H1 (cell line): ENCODE data around the gene LITAF. TPM values are rescaled to one million over a fixed set of nuclear protein-coding genes. Genes with fewer than 3 reads are reported as not detected.

Experiments used
- BACH1 ChIP-seq: IDR thresholded peaks from 2 replicates; pipeline ENCODE4 v1.6.1; 2012; ENCODE audit warnings: low read length, improper control_type of control experiment
- BRCA1 ChIP-seq: IDR thresholded peaks from 2 replicates; pipeline ENCODE4 v1.6.1; 2012; ENCODE audit warnings: low read depth, low read length, improper control_type of control experiment
- CBX8 ChIP-seq: fragments of 300-800, 300-1000 bp; sonication (generic); IDR thresholded peaks from 2 replicates; pipeline ENCODE4 v1.7.1; 2016; ENCODE audit warnings: low read depth, low read length, borderline replicate concordance
- CREB1 ChIP-seq: IDR thresholded peaks from 2 replicates; pipeline ENCODE4 v1.6.1; 2012; ENCODE audit warnings: inconsistent platforms
- HDAC2 ChIP-seq, 2 experiments: fragments of 300-600 bp in 1 of 2; sonication (generic) in 1 of 2; IDR thresholded peaks; 2 replicates each; pipeline ENCODE4 v1.6.1; 2011 to 2012; ENCODE audit warnings: low read depth in 2 of 2, low read length in 2 of 2, mild to moderate bottlenecking in 2 of 2, moderate library complexity in 2 of 2, borderline replicate concordance in 1 of 2, inconsistent platforms in 1 of 2
- POU5F1 ChIP-seq: IDR thresholded peaks from 2 replicates; pipeline ENCODE4 v1.6.1; 2011; ENCODE audit warnings: low read depth, mild to moderate bottlenecking, low read length, moderate library complexity
- RBBP5 ChIP-seq: IDR thresholded peaks from 2 replicates; pipeline ENCODE4 v1.7.1; 2012; ENCODE audit warnings: low read depth, mild to moderate bottlenecking, inconsistent platforms, low read length, moderate library complexity, borderline replicate concordance
- RNF2 ChIP-seq: fragments of 200-900, 300-1000 bp; sonication (generic); IDR thresholded peaks from 2 replicates; pipeline ENCODE4 v1.7.1; 2016; ENCODE audit warnings: borderline replicate concordance, low read depth, mild to moderate bottlenecking, antibody characterized with exemption, low read length; ENCODE audit not compliant: poor library complexity, severe bottlenecking; ENCODE audit errors: missing control alignments
- SUZ12 ChIP-seq: fragments of 200-600 bp; sonication (generic); IDR thresholded peaks from 2 replicates; pipeline ENCODE4 v1.6.1; 2012; ENCODE audit warnings: mild to moderate bottlenecking, inconsistent platforms, low read length, moderate library complexity, mixed read lengths
- TAF1 ChIP-seq: IDR thresholded peaks from 2 replicates; pipeline ENCODE4 v1.6.1; 2011; ENCODE audit warnings: mild to moderate bottlenecking, low read depth, low read length
- TBP ChIP-seq: IDR thresholded peaks from 2 replicates; pipeline ENCODE4 v1.6.1; 2011; ENCODE audit warnings: low read depth, low read length, improper control_type of control experiment
- polyA plus RNA-seq, 7 experiments: library from polyadenylated mRNA; depleted of rRNA in 3 of 7; stranded (reverse) in 5 of 7; unstranded in 2 of 7; fragments of >200 nt in 5 of 7; fragments of 200-250 nt in 2 of 7; gene quantifications; 1 replicate in 5 of 7; 2 replicates in 1 of 7; 4 replicates in 1 of 7; pipeline versions ENCODE4 v1.2.1 to v1.2.3, GENCODE V29; 2011 to 2013; ENCODE audit warnings: missing spikeins in 2 of 7, mixed read lengths in 2 of 7
- total RNA-seq: library from RNA; stranded (reverse); fragmentation: NEBNext Ultra II Directional; extraction: Animal tissue kit (Norgen Biotek cat#: 25700); gene quantifications from 2 replicates; pipeline ENCODE4 v1.2.1, GENCODE V29; 2021
- TF ChIP-seq, protein P1 (sequence below): fragments of 300-600 bp; sonication (generic); IDR thresholded peaks from 2 replicates; pipeline ENCODE4 v1.7.1; 2012; ENCODE audit warnings: low read length, moderate library complexity, mild to moderate bottlenecking, inconsistent platforms; ENCODE audit not compliant: insufficient replicate concordance

The LITAF gene
- total and polyA plus RNA-seq, 2 of the 8 experiments (the other 6 are each of a cell fraction or from before 2014, with no cell fraction given): 165 to 205 TPM

GRCh38 chr16:11601911-11602310 lies 15.2 kb upstream of the LITAF start (continued):
- TF ChIP-seq, protein P1, sequence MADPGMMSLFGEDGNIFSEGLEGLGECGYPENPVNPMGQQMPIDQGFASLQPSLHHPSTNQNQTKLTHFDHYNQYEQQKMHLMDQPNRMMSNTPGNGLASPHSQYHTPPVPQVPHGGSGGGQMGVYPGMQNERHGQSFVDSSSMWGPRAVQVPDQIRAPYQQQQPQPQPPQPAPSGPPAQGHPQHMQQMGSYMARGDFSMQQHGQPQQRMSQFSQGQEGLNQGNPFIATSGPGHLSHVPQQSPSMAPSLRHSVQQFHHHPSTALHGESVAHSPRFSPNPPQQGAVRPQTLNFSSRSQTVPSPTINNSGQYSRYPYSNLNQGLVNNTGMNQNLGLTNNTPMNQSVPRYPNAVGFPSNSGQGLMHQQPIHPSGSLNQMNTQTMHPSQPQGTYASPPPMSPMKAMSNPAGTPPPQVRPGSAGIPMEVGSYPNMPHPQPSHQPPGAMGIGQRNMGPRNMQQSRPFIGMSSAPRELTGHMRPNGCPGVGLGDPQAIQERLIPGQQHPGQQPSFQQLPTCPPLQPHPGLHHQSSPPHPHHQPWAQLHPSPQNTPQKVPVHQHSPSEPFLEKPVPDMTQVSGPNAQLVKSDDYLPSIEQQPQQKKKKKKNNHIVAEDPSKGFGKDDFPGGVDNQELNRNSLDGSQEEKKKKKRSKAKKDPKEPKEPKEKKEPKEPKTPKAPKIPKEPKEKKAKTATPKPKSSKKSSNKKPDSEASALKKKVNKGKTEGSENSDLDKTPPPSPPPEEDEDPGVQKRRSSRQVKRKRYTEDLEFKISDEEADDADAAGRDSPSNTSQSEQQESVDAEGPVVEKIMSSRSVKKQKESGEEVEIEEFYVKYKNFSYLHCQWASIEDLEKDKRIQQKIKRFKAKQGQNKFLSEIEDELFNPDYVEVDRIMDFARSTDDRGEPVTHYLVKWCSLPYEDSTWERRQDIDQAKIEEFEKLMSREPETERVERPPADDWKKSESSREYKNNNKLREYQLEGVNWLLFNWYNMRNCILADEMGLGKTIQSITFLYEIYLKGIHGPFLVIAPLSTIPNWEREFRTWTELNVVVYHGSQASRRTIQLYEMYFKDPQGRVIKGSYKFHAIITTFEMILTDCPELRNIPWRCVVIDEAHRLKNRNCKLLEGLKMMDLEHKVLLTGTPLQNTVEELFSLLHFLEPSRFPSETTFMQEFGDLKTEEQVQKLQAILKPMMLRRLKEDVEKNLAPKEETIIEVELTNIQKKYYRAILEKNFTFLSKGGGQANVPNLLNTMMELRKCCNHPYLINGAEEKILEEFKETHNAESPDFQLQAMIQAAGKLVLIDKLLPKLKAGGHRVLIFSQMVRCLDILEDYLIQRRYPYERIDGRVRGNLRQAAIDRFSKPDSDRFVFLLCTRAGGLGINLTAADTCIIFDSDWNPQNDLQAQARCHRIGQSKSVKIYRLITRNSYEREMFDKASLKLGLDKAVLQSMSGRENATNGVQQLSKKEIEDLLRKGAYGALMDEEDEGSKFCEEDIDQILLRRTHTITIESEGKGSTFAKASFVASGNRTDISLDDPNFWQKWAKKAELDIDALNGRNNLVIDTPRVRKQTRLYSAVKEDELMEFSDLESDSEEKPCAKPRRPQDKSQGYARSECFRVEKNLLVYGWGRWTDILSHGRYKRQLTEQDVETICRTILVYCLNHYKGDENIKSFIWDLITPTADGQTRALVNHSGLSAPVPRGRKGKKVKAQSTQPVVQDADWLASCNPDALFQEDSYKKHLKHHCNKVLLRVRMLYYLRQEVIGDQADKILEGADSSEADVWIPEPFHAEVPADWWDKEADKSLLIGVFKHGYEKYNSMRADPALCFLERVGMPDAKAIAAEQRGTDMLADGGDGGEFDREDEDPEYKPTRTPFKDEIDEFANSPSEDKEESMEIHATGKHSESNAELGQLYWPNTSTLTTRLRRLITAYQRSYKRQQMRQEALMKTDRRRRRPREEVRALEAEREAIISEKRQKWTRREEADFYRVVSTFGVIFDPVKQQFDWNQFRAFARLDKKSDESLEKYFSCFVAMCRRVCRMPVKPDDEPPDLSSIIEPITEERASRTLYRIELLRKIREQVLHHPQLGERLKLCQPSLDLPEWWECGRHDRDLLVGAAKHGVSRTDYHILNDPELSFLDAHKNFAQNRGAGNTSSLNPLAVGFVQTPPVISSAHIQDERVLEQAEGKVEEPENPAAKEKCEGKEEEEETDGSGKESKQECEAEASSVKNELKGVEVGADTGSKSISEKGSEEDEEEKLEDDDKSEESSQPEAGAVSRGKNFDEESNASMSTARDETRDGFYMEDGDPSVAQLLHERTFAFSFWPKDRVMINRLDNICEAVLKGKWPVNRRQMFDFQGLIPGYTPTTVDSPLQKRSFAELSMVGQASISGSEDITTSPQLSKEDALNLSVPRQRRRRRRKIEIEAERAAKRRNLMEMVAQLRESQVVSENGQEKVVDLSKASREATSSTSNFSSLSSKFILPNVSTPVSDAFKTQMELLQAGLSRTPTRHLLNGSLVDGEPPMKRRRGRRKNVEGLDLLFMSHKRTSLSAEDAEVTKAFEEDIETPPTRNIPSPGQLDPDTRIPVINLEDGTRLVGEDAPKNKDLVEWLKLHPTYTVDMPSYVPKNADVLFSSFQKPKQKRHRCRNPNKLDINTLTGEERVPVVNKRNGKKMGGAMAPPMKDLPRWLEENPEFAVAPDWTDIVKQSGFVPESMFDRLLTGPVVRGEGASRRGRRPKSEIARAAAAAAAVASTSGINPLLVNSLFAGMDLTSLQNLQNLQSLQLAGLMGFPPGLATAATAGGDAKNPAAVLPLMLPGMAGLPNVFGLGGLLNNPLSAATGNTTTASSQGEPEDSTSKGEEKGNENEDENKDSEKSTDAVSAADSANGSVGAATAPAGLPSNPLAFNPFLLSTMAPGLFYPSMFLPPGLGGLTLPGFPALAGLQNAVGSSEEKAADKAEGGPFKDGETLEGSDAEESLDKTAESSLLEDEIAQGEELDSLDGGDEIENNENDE: no peak
- TF ChIP-seq TBP (no peak), SUZ12 (no peak), POU5F1 (no peak), TAF1 (no peak), HDAC2 (IDR thresholded peaks at IDR 0.05; ENCODE audit: borderline replicate concordance in 1 of 2, low read depth in 2 of 2, low read length in 2 of 2) (no peak), RBBP5 (no peak), BACH1 (no peak), CBX8 (no peak), CREB1 (no peak), BRCA1 (no peak), RNF2 (no peak)
